Middle frontal gyrus (tissue), 1 donor: ENCODE results near the gene MMP15.
"Not testable (repeated sequence)": the region's sequence is repeated elsewhere in the genome, so short reads cannot be mapped to it uniquely, and the experiment has no call there.

ENCODE experiments used
- DNase-seq: peaks from one replicate; pipeline ENCODE4 v3.0.0-alpha.2; 2015; ENCODE audit warnings: low spot score; ENCODE audit errors: extremely low spot score

The MMP15 gene

DNA sequence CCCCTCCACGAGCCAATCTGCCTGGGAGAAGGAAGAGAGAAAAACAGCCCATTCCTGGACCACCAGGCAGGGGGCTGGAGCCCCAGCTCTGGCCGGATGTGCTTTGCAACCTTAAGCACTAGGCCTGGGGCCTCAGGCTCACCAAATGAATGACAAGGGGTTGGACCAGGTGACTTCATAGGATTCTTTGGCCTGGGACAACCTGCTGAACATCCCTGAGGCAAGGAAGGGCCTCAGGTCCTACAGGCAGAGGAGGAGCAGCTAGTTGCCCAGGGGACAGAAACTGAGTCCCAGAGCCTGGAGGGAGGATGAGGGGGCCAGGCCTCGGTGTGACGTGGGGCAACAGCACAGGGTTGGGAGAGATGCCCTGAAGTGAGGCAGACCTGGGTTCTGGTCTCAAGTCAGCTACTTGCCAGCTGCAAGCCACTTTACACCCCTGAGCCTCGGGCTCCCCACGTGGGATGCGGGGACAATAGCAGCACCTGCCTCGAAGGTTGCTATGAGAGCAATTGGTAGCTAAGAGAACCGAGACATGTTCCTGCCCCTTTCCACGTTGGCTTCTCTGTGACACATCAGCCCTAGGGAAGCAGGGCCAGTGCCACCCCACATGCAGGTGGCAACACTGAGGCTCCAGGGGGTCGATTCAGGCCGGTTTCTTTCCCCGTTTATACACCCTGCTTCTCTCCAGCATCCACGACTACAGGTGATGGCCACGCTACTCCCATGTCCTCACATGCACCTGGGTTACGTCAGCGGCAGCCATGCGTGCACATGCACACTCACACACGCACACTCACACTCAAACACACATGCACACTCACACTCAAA lies 61.0 kb downstream of the MMP15 start:
- DNase-seq: no peak

DNA sequence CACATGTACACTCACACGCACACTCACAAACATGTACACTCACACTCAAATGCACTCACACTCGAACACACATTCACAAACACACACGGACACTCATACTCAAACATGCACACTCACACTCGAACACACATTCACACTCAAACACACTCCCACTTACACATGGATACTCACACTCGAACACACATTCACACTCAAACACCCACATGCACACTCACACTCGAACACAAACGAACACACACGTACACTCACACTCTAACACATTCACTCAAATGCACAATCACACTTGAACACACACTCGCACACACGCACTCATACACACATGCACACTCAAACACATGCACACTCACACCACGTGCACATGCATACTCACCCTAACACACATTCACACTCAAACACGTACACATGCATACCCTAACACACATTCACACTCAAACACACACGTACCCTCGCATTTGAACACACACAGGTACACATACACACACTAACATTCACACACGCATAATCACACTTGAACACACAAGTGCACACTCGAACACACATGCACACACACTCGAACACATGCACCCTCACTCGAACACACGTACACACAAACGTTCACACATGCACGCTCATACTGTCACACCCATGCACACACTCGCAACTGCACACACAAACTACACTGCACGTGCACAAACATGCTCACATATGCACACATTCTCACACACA lies 61.8 kb downstream of the MMP15 start:
- no peak for DNase-seq

DNA sequence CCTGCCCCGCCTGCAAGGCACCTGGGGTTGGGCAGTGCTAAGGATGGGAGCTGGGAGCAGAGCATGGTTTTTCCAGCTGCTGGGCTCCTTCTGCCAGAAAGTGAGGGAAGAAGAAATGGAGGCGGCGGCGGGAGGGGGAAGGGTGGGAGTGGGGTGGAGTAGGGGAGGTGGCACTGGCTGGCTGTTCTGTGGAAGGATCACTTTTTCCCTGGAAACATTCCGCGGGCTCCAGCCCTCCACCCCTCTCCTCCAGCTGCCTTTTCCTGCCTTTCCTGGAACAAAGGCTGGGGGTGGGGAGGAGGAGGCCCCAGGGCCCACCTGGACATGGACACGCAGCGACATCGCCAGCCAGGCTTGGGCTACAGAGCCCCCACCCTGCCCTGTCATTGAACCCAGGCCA lies 62.5 kb downstream of the MMP15 start:
- no peak for DNase-seq

DNA sequence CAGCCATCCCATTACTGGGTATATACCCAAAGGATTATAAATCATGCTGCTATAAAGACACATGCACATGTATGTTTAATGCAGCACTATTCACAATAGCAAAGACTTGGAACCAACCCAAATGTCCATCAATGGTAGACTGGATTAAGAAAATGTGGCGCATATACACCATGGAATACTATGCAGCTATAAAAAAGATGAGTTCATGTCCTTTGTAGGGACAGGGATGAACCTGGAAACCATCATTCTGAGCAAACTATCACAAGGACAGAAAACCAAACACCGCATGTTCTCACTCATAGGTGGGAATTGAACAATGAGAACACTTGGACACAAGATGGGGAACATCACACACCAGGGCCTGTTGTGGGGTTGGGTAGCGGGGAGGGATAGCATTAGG lies 64.8 kb downstream of the MMP15 start:
- not testable (repeated sequence) for DNase-seq

DNA sequence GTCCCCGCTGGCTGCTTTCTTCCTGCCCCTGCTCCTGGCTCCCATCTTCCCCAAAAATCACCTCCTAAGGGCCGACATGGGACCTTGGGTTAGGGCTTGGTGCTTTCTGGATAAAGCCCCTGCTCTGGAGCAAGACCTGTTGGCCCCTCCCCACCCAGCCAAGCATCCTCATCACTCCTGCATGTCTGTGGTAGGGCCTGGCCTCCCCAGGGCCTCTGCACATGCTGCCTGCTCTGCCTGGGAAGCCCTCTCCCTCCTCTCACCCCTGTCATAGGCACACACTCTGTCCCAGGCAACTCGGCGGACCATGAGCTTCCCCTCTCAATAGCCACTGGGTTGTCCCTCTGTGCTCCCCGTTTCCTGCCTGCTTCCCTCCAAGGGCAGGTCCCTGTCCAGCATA lies 68.5 kb downstream of the MMP15 start:
- no peak for DNase-seq

DNA sequence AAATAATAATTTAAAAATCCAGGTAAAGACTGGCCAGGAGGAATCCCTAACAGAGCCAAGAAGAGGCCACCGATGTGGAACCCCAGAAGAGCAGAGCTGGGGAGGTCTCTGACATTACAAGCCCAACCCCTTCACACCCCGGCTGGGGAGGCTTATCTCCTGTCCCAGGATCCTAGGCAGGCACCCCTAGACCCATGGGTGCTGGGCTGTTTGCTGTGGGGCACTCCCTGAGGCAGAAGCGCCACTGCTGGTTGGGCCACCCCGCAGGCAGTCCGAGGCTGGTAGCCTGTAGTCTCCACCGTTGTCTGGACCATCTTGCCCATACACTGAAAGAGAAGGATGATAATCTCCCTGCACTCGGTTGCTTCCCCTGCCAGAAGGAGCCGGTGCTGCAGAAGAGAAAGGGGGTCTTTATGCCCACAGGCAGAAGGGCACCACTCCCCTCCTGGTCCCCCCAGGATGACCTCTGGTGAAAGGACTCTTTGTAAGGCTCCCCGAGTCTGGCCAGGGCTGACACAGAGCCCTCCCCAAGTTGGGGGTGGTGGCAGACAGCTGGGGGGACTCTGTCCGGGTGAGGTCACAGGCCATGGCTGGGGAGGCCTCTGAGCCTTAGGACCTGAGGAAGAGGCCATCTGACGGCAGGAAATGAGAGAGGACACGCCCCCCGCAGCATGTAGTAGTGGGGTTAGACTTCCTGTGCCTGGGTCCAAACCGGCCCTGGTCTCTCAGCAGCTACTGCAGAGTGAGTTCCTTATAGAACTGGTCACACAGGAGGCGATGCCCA lies 69.4 kb downstream of the MMP15 start:
- DNase-seq: no peak

DNA sequence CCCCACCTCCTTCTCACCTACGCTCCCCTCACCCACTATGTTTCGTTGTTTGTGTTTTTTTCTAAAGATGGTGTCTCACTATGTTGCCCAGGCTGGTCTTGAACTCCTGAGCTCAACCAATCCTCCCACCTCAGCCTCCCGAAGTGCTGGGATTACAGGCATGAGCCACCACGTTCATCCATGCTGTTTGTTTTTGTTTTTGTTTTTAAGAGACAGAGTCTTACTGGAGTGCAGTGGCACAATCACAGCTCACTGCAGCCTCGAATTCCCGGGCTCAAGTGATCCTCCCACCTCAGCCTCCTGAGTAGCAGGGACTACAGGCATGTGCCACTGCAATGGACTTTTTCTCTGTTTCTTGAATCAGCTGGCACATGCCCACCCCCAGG lies 70.0 kb downstream of the MMP15 start:
- not testable (repeated sequence) for DNase-seq

DNA sequence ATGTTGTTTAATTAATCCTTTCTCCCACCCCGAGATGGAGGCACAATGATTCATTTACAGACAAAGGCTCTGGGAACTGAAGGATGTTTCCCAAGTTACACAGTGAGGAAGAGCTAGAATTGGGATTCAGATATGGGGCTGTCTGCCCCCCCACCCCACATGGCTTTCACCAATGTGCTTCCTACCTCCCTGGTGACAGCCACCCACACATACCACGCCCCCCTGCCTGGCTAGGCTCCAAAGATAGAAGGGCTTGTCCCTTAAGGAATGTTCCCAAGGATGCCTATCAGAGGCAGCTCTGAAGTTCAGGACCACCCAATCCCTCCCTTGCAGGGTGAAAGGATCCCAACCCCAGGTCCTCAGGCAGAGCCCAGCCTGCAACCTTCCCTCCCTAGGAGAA lies 70.7 kb downstream of the MMP15 start:
- no peak for DNase-seq
